ENCODE measurements around the gene WNT10A. TPM values are rescaled to one million over a fixed set of nuclear protein-coding genes. Genes with fewer than 3 reads are reported as not detected.

WNT10A gene
- total RNA-seq, 6 experiments from 2014 or later, result not detected

DNA sequence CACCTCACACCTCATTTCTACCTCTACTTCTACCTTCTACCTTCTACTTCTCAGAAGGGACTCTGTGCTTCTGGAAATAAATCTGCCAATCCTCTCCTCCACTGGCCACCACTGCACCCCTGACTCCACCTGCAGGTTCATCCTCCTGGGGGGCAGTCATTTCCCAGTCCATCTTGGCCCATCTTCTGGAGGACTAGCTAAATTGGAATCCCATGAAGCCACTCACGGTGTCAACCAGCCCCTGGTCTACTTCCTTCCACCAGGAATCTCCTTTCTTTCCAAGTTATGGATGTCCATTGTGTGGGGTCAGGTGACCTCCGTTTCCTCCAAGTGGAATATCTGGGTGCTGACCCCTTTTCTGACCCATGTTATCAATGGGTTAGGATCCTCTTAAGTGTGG, 3.9 kb downstream of the WNT10A start:
- Mint-ChIP-seq H3K27me3 (ENCODE audit: insufficient read depth) (peaks cover 61% of the 10 kb centered on the region), H3K27ac (no peak overlapping the region), H3K4me3 (no peak overlapping the region), H3K36me3 (ENCODE audit: low read depth) (0 out of 2 replicates have a peak, but pooled peaks cover 4% of the 10 kb centered on the region), H3K9me3 (no peaks in the 10 kb centered on the region), H3K4me1 (ENCODE audit: low read depth) (no peaks in the 10 kb centered on the region)
- no peak for DNase-seq
- TF ChIP-seq, protein P1, sequence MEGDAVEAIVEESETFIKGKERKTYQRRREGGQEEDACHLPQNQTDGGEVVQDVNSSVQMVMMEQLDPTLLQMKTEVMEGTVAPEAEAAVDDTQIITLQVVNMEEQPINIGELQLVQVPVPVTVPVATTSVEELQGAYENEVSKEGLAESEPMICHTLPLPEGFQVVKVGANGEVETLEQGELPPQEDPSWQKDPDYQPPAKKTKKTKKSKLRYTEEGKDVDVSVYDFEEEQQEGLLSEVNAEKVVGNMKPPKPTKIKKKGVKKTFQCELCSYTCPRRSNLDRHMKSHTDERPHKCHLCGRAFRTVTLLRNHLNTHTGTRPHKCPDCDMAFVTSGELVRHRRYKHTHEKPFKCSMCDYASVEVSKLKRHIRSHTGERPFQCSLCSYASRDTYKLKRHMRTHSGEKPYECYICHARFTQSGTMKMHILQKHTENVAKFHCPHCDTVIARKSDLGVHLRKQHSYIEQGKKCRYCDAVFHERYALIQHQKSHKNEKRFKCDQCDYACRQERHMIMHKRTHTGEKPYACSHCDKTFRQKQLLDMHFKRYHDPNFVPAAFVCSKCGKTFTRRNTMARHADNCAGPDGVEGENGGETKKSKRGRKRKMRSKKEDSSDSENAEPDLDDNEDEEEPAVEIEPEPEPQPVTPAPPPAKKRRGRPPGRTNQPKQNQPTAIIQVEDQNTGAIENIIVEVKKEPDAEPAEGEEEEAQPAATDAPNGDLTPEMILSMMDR (IDR thresholded peaks at IDR 0.05), result no peak

DNA sequence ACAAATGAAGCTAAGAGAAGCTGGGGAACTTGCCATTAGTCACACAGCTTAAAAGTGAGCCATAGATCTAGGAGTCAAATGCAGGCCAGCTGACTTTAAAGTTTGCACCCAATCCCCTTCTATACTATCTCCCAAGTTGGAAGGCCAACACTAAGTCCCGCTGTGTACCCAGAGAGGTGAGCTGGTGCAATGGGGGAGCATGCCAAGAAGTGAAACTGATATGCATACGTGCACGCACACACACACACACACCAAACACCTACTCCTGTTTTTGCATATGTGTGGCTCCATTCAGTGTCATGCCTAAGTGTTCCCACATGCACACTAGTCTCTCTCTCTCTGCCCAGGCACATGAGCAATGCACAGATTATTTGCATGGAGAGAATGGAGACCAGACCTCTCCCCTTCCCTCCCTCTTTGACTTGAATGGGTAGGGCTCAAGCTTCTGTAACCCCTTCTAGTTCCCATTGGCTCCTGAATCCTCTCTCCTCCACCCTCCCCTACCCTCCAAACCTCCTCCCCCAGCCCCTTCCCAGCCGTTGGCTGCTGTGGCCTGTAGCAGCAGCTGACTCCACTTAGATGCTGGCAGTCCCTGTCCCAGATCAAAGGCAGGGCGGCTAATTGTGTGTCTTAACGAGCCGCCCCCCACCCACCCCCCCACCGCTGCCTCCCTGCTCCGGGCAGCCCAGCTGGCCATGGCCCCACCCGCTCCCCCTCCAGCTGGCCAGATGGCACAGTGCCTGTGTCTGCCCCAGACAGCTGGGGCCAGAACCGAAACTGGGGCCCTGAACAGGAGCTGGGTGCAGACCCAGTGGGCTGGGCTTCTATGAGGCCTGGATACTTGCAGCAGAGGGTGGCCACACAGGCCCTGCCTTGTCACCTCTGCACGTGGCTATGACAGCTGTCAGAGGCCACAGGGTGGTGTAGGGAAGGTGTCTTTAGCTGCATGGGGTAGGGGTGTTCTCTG, 5.6 kb downstream of the WNT10A start:
- Mint-ChIP-seq H3K36me3 (ENCODE audit: low read depth) (0 out of 2 replicates have a peak, but pooled peaks cover 4% of the 10 kb centered on the region), H3K27ac (no peak overlapping the region), H3K4me3 (no peak overlapping the region), H3K9me3 (no peaks in the 10 kb centered on the region), H3K27me3 (ENCODE audit: insufficient read depth) (peaks cover 61% of the 10 kb centered on the region), H3K4me1 (ENCODE audit: low read depth) (no peaks in the 10 kb centered on the region)
- no peak for DNase-seq
- TF ChIP-seq, protein P1 (IDR thresholded peaks at IDR 0.05), result no peak

DNA sequence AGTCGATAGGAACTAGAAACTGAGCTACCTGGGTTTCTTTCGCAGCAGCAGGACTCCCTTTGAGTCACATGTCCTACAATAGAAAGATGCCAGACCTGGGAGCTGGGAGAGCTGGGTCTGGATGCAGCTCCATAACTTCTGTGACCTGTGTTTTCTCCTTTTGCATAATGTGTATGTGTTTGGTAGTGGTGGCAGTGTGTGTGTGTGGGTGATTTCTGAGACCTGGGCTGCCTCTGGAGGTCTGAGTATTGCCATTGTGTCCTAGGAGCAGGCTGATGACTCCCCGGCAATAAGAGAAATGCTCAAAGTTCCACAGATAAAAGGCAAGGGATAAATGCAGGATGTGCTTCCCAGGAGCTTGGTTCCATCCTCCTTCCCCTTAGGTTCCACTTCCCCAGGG, 6.4 kb downstream of the WNT10A start:
- H3K36me3 Mint-ChIP-seq (ENCODE audit: low read depth), result 0 out of 2 replicates have a peak, but pooled peaks cover 4% of the 10 kb centered on the region
- no peak overlapping the region for H3K4me3 Mint-ChIP-seq
- H3K4me1 Mint-ChIP-seq (ENCODE audit: low read depth), result no peaks in the 10 kb centered on the region
- TF ChIP-seq, protein P1 (IDR thresholded peaks at IDR 0.05), result no peak
- no peak for DNase-seq
- H3K9me3 Mint-ChIP-seq, result no peaks in the 10 kb centered on the region
- no peak overlapping the region for H3K27ac Mint-ChIP-seq
- H3K27me3 Mint-ChIP-seq (ENCODE audit: insufficient read depth), result peaks cover 61% of the 10 kb centered on the region

DNA sequence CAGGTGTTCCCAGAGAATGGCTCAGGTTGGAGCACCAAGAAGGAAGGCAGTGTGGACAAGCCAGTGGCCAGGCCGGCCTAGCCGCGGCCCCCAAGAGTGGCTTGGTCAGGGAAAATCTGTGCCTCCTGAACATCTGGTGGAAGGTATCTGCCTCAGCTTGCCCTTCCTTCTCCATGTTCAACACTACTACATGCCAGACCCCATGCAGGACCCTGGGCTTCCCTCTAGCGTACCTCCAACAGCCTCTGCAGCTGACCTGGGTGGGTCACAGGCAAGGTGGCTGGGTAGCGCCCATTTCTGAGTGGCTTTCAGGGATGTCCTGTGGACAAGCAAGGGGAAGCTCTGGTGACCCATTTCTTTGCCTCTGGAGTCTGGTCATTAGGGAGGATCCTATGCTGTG, 7.7 kb downstream of the WNT10A start:
- H3K4me3 Mint-ChIP-seq, result no peak overlapping the region
- DNase-seq, result no peak
- no peaks in the 10 kb centered on the region for H3K4me1 Mint-ChIP-seq (ENCODE audit: low read depth)
- no peaks in the 10 kb centered on the region for H3K9me3 Mint-ChIP-seq
- H3K36me3 Mint-ChIP-seq (ENCODE audit: low read depth), result 0 out of 2 replicates have a peak, but pooled peaks cover 4% of the 10 kb centered on the region
- no peak overlapping the region for H3K27ac Mint-ChIP-seq
- TF ChIP-seq, protein P1 (IDR thresholded peaks at IDR 0.05), result no peak
- peaks cover 54% of the 10 kb centered on the region for H3K27me3 Mint-ChIP-seq (ENCODE audit: insufficient read depth)

DNA sequence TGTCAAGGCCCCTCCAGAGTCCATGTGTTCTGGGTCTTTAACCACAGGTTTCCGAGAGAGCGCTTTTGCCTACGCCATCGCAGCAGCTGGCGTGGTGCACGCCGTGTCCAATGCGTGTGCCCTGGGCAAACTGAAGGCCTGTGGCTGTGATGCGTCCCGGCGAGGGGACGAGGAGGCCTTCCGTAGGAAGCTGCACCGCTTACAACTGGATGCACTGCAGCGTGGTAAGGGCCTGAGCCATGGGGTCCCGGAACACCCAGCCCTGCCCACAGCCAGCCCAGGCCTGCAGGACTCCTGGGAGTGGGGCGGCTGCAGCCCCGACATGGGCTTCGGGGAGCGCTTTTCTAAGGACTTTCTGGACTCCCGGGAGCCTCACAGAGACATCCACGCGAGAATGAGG, 9.3 kb downstream of the WNT10A start:
- DNase-seq, result no peak
- no peak overlapping the region for H3K4me3 Mint-ChIP-seq
- no peak overlapping the region for H3K27ac Mint-ChIP-seq
- no peaks in the 10 kb centered on the region for H3K36me3 Mint-ChIP-seq (ENCODE audit: low read depth)
- no peaks in the 10 kb centered on the region for H3K9me3 Mint-ChIP-seq
- peaks cover 61% of the 10 kb centered on the region for H3K27me3 Mint-ChIP-seq (ENCODE audit: insufficient read depth)
- no peaks in the 10 kb centered on the region for H3K4me1 Mint-ChIP-seq (ENCODE audit: low read depth)
- TF ChIP-seq, protein P1 (IDR thresholded peaks at IDR 0.05), result no peak
